Adrenal gland (tissue), 5 donors: Measurements from ENCODE around the gene KCNK15.

Experiments
- CTCF ChIP-seq, 6 experiments: fragments of 450-650 bp in 4 of 6; fragments of 200-600 bp in 2 of 6; sonication (generic) in 1 of 6; IDR thresholded peaks; 1 replicate in 5 of 6; 2 replicates in 1 of 6; pipeline versions ENCODE4 v1.5.1 to v1.8.0; 2016 to 2021; ENCODE audit warnings: antibody characterized with exemption in 6 of 6, mild to moderate bottlenecking in 2 of 6, moderate library complexity in 1 of 6
- POLR2A ChIP-seq, 2 donors: fragments of 450-650 bp; IDR thresholded peaks; one replicate each; pipeline ENCODE4 v1.6.1; 2017; ENCODE audit warnings: antibody characterized with exemption in 2 of 2, mild to moderate bottlenecking in 2 of 2, moderate library complexity in 1 of 2
- donor health status: DM: no; HTN: no; CAD: no.

DNA sequence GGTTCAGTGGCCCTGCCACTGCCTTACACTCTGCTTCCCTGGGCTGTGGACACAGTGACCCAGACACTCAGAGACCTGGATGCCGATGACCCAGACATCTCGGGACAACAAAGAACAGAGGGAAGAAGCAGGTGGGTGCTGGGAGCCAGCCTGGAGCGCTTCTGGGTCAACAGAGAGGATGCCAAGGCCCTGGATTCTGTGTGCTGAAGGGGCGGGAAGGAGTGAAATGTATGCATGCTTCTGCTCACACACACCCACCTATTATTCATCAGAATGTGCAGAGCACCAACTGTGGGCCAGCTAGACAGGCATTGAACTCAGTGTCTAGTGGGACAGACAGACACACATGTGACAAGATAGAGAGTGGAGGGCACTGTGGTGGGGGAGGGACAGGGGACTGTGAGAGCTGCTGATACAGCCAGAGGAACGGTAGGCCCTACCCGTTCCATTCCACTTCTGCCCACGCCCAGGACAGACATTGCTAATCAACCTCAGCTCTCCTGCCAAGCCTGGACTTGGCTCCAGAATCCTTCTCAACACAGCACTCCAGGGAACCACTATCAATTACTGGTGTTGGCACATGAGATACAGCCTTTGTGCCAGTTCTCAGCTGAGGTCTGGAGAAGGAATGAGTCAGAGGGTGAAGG, 20.2 kb downstream of the KCNK15 start:
- no peak for TF ChIP-seq POLR2A (IDR thresholded peaks at IDR 0.05)
- TF ChIP-seq CTCF (IDR thresholded peaks at IDR 0.05): no peak
